ENCODE results near the gene MEGF11. TPM values are rescaled to one million over a fixed set of nuclear protein-coding genes. Genes with fewer than 3 reads are reported as not detected.
"Not testable (repeated sequence)": the region's sequence is repeated elsewhere in the genome, so short reads cannot be mapped to it uniquely, and the experiment has no call there.

MEGF11 gene
- total RNA-seq, 1 donor from 2014 or later = not detected

DNA sequence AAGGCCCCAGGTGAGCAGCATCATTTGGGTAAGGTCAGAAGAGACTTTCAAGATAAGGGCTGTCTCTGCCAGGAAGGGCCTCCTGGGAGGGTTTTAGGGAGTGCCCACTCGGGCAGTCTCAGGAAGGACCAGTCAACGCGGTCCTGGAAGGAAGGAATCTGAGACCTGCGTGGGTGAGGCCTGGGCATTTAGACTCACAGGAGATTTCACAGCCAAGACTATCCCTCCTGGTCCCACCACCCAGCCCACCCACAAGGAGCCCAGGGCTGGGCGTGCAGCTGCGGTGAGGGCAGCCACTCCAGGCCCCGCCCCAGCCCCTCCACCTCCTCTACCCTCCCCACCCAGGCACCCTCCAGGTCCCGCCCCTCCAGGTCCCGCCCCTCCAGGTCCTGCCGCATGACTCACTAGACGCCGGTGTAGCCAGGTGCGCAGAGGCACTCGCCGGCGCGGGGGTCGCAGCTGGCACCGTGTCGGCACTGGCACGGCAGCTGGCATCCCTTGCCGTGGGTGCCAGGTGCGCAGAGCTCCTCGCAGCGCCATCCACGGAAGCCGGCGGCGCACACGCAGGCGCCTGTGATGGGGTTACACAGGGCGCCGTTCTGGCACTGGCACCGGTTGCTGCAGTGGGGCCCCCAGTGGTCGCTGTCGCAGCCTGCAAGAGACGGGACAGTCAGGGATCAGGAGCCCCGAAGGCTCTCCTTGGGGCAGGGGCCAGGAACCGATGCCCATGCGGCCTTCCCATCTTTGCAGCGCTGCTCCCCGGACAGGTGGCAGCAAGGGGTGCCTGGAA lies 271.5 kb downstream of the MEGF11 start:
- no peak for TF ChIP-seq CTCF (IDR thresholded peaks at IDR 0.05; ENCODE audit: insufficient read depth, low read length, severe bottlenecking)
- Histone ChIP-seq H3K4me3 (ENCODE audit: low read depth, low read length) (no peak overlapping the region), H3K36me3 (ENCODE audit: control insufficient read depth, insufficient read depth, low read length) (no peaks in the 10 kb centered on the region), H3K27me3 (ENCODE audit: control insufficient read depth, insufficient read depth, low read length) (peaks cover 15% of the 10 kb centered on the region)
- DNase-seq (ENCODE audit: low read depth) (peak; percentile 33), FAIRE-seq (no peak)

DNA sequence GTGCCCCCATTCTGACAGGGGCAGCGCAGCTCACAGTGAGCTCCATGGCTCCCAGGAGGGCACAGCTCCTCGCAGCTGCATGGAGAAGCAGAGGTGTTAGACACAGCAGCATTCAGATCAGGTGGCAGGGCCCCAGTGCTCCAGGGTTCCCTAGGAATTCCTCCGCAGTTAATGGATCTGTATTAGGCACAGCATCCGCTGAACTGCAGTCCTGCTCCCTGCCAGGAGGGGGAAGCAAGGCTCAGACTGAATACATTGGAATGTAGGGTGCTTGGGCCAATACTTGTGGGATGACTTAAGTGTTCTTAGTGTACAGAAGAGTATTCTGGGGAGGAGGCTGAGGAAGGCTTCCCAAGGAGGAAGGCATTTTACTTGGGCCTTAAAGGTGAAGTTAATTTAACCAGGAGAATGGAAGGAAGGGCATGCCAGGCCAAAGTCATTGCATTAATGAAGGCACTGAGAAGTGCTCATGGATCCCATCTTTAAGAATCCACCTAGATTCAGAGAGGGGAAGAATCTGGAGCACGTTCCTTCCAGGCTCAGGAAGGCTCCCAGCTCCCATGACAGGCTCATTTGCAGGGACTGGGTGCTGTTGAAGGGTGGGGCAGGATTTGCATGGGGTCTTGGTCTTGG lies 272.6 kb downstream of the MEGF11 start:
- TF ChIP-seq CTCF (IDR thresholded peaks at IDR 0.05; ENCODE audit: insufficient read depth, low read length, severe bottlenecking) = peak; percentile 75
- FAIRE-seq (peak; percentile 76), DNase-seq (ENCODE audit: low read depth) (peak; percentile 81)
- H3K4me3 ChIP-seq (ENCODE audit: low read depth, low read length) = no peak overlapping the region
- peaks cover 14% of the 10 kb centered on the region for H3K27me3 ChIP-seq (ENCODE audit: control insufficient read depth, insufficient read depth, low read length)
- no peaks in the 10 kb centered on the region for H3K36me3 ChIP-seq (ENCODE audit: control insufficient read depth, insufficient read depth, low read length)

- Histone ChIP-seq H3K36me3 (ENCODE audit: control insufficient read depth, insufficient read depth, low read length) (no peaks in the 10 kb centered on the region), H3K27me3 (ENCODE audit: control insufficient read depth, insufficient read depth, low read length) (peaks cover 12% of the 10 kb centered on the region), H3K4me3 (ENCODE audit: low read depth, low read length) (no peak overlapping the region)
- FAIRE-seq = no peak
- no peak for TF ChIP-seq CTCF (IDR thresholded peaks at IDR 0.05; ENCODE audit: insufficient read depth, low read length, severe bottlenecking)
- DNase-seq (ENCODE audit: low read depth) = no peak
Measured at GRCh38 chr15:65979837-65980236, 273.7 kb downstream of the MEGF11 start.

DNA sequence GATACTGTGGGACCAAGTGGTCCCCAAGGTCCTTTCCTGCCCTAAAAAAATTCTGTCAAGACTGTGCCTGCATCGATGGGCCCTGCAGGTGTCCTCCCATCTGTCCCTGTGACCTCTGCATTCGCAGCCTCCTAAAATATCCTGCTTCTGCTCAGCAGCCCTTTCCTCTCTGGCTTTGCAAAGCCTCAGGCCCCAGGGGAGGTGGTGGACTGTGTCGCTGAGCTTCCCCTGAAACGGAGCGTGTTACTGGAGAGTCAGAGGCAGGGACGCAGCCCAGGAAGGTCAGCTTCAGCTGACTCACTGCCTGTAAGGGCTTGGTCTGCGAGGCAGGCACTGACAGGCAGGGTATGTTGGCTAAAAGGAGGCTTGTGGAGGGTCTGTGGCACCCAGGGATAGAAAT lies 274.2 kb downstream of the MEGF11 start:
- no peak for TF ChIP-seq CTCF (IDR thresholded peaks at IDR 0.05; ENCODE audit: insufficient read depth, low read length, severe bottlenecking)
- H3K27me3 ChIP-seq (ENCODE audit: control insufficient read depth, insufficient read depth, low read length) = peaks cover 12% of the 10 kb centered on the region
- no peak overlapping the region for H3K4me3 ChIP-seq (ENCODE audit: low read depth, low read length)
- no peak for FAIRE-seq
- H3K36me3 ChIP-seq (ENCODE audit: control insufficient read depth, insufficient read depth, low read length) = no peaks in the 10 kb centered on the region
- DNase-seq (ENCODE audit: low read depth) = peak; percentile 69

DNA sequence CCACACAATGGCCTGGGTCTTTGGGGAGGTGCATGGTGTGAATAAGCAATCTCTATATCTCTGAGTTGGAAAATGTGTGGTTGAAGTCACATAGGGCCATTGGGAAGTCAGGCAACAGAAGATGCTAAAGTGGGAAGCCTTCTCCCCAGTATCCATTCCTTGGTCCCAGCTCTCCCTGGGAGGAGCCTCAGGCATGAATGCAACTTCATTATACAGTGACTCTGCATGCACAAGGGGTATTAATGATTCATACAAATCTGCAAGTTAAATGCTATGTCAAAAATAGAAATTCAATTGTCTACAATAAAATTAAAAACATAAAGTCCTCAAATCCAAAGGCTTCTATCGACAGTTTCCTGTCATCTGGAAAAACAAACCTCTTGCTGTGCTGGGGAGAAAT lies 275.4 kb downstream of the MEGF11 start:
- TF ChIP-seq CTCF (IDR thresholded peaks at IDR 0.05; ENCODE audit: insufficient read depth, low read length, severe bottlenecking) = no peak
- H3K36me3 ChIP-seq (ENCODE audit: control insufficient read depth, insufficient read depth, low read length) = no peaks in the 10 kb centered on the region
- no peak for FAIRE-seq
- peaks cover 9% of the 10 kb centered on the region for H3K27me3 ChIP-seq (ENCODE audit: control insufficient read depth, insufficient read depth, low read length)
- no peak overlapping the region for H3K4me3 ChIP-seq (ENCODE audit: low read depth, low read length)
- DNase-seq (ENCODE audit: low read depth) = no peak

GRCh38 chr15:65976196-65976595 lies 277.4 kb downstream of the MEGF11 start:
- H3K36me3 ChIP-seq (ENCODE audit: control insufficient read depth, insufficient read depth, low read length); DNase-seq (ENCODE audit: low read depth); FAIRE-seq; H3K27me3 ChIP-seq (ENCODE audit: control insufficient read depth, insufficient read depth, low read length); H3K4me3 ChIP-seq (ENCODE audit: low read depth, low read length): not testable (repeated sequence)
